HEK293 (cell line): ENCODE results near the gene AGMAT.
A peak's percentile ranks its signal among the peaks of the same experiment; 100 is the strongest.

Source experiments
- CTCF ChIA-PET: fragments of 350-600 bp; formaldehyde crosslinking; extraction: SDS; loops from one replicate; lab custom pipeline; 2021; ENCODE audit warnings: antibody characterized with exemption; lab: Yijun Ruan, JAX
- POLR2A ChIA-PET: fragments of 300-600 bp; formaldehyde crosslinking; extraction: SDS; loops from one replicate; lab custom pipeline; 2020; ENCODE audit warnings: antibody characterized with exemption, inconsistent platforms; lab: Yijun Ruan, JAX
- H3K27ac ChIP-seq: fragments of 200-500 bp; sonication (Bioruptor generic); 2 replicates; pipeline ENCODE4 v1.5.1; 2014; ENCODE audit warnings: low read depth, low read length, control low read depth, inconsistent platforms; ENCODE audit errors: extremely low read depth
- H3K36me3 ChIP-seq, 2 experiments: fragments of 200-500 bp in 1 of 2; sonication (Bioruptor generic) in 1 of 2; 1 replicate in 1 of 2; 2 replicates in 1 of 2; pipeline ENCODE4 v1.5.1; 2014 to 2017; ENCODE audit warnings: inconsistent platforms in 2 of 2, low read length in 2 of 2; ENCODE audit not compliant: control insufficient read depth in 2 of 2, insufficient read depth in 1 of 2
- H3K4me1 ChIP-seq: fragments of 200-500 bp; sonication (Bioruptor generic); 2 replicates; pipeline ENCODE4 v1.5.1; 2014; ENCODE audit warnings: mild to moderate bottlenecking, low read length, inconsistent platforms; ENCODE audit not compliant: control insufficient read depth, insufficient read depth
- H3K4me3 ChIP-seq: 2 replicates; pipeline ENCODE4 v1.5.1; 2011; ENCODE audit warnings: low read depth, mild to moderate bottlenecking, control low read depth, low read length, moderate library complexity
- H3K9me3 ChIP-seq: fragments of 200-500 bp; sonication (Bioruptor generic); 2 replicates; pipeline ENCODE4 v1.5.1; 2014; ENCODE audit warnings: low read depth, low read length, inconsistent platforms; ENCODE audit not compliant: control insufficient read depth, insufficient read depth
- EGR2 ChIP-seq: fragments of 450-650 bp; formaldehyde crosslinking; IDR thresholded peaks from 2 replicates; pipeline ENCODE4 v1.5.1; 2016; ENCODE audit warnings: low read depth, missing biosample characterization, missing genetic modification characterization
- REPIN1 ChIP-seq: fragments of 450-650 bp; formaldehyde crosslinking; IDR thresholded peaks from 2 replicates; pipeline ENCODE4 v1.5.1; 2017; ENCODE audit warnings: missing biosample characterization, missing genetic modification characterization, low read depth
- YY1 ChIP-seq: fragments of 450-650 bp; formaldehyde crosslinking; IDR thresholded peaks from 2 replicates; pipeline ENCODE4 v1.5.1; 2018; ENCODE audit warnings: missing biosample characterization, missing genetic modification characterization
- ZFHX2 ChIP-seq: fragments of 450-650 bp; formaldehyde crosslinking; conservative IDR thresholded peaks from 2 replicates; pipeline ENCODE4 v1.5.1; 2016; ENCODE audit warnings: missing biosample characterization, missing genetic modification characterization
- ZNF16 ChIP-seq: fragments of 450-650 bp; formaldehyde crosslinking; IDR thresholded peaks from 2 replicates; pipeline ENCODE4 v1.5.1; 2016; ENCODE audit warnings: low read depth, missing biosample characterization, missing genetic modification characterization
- ZNF324 ChIP-seq: fragments of 450-650 bp; formaldehyde crosslinking; IDR thresholded peaks from 2 replicates; pipeline ENCODE4 v1.5.1; 2016; ENCODE audit warnings: missing biosample characterization, missing genetic modification characterization
- ZNF48 ChIP-seq: fragments of 450-650 bp; formaldehyde crosslinking; IDR thresholded peaks from 2 replicates; pipeline ENCODE4 v1.5.1; 2016; ENCODE audit warnings: missing biosample characterization, missing genetic modification characterization
- ZNF530 ChIP-seq: fragments of 450-650 bp; formaldehyde crosslinking; IDR thresholded peaks from 2 replicates; pipeline ENCODE4 v1.5.1; 2016; ENCODE audit warnings: low read depth, missing biosample characterization, missing genetic modification characterization
- ZNF561 ChIP-seq: fragments of 450-650 bp; IDR thresholded peaks from 2 replicates; pipeline ENCODE4 v1.5.1; 2018; ENCODE audit warnings: missing biosample characterization, missing genetic modification characterization, borderline replicate concordance
- ZNF596 ChIP-seq: fragments of 450-650 bp; IDR thresholded peaks from 2 replicates; pipeline ENCODE4 v1.5.0; 2018; ENCODE audit warnings: missing biosample characterization, mild to moderate bottlenecking, missing genetic modification characterization, moderate library complexity
- ZNF626 ChIP-seq: fragments of 450-650 bp; sonication (Bioruptor Pico); formaldehyde crosslinking; IDR thresholded peaks from 2 replicates; pipeline ENCODE4 v1.5.1; 2018; ENCODE audit warnings: missing biosample characterization, missing genetic modification characterization, inconsistent platforms
- ZNF654 ChIP-seq: fragments of 450-650 bp; formaldehyde crosslinking; IDR thresholded peaks from 2 replicates; pipeline ENCODE4 v1.5.1; 2016; ENCODE audit warnings: low read depth, missing biosample characterization, missing genetic modification characterization
- ZSCAN30 ChIP-seq: fragments of 450-650 bp; IDR thresholded peaks from 2 replicates; pipeline ENCODE4 v1.5.1; 2018; ENCODE audit warnings: missing biosample characterization, mild to moderate bottlenecking, missing genetic modification characterization, moderate library complexity
- TF ChIP-seq, protein P1 (sequence below): fragments of 450-650 bp; formaldehyde crosslinking; IDR thresholded peaks from 2 replicates; pipeline ENCODE4 v1.5.1; 2016; ENCODE audit warnings: missing biosample characterization, missing genetic modification characterization
- TF ChIP-seq, protein P2 (sequence below): fragments of 450-650 bp; formaldehyde crosslinking; IDR thresholded peaks from 2 replicates; pipeline ENCODE4; 2016; ENCODE audit warnings: missing biosample characterization, missing genetic modification characterization
- TF ChIP-seq, protein P3 (sequence below): fragments of 450-650 bp; formaldehyde crosslinking; IDR thresholded peaks from 2 replicates; pipeline ENCODE4 v1.5.1; 2016; ENCODE audit warnings: missing biosample characterization, missing genetic modification characterization, low read depth
- TF ChIP-seq, protein P4 (sequence below): fragments of 450-650 bp; formaldehyde crosslinking; IDR thresholded peaks from 2 replicates; pipeline ENCODE4 v1.5.1; 2016; ENCODE audit warnings: missing biosample characterization, missing genetic modification characterization

Gene AGMAT

GRCh38 chr1:15583016-15583706 is 1.7 kb downstream of the AGMAT start (continued):
- TF ChIP-seq, protein P1, sequence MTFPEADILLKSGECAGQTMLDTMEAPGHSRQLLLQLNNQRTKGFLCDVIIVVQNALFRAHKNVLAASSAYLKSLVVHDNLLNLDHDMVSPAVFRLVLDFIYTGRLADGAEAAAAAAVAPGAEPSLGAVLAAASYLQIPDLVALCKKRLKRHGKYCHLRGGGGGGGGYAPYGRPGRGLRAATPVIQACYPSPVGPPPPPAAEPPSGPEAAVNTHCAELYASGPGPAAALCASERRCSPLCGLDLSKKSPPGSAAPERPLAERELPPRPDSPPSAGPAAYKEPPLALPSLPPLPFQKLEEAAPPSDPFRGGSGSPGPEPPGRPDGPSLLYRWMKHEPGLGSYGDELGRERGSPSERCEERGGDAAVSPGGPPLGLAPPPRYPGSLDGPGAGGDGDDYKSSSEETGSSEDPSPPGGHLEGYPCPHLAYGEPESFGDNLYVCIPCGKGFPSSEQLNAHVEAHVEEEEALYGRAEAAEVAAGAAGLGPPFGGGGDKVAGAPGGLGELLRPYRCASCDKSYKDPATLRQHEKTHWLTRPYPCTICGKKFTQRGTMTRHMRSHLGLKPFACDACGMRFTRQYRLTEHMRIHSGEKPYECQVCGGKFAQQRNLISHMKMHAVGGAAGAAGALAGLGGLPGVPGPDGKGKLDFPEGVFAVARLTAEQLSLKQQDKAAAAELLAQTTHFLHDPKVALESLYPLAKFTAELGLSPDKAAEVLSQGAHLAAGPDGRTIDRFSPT (tag by site-specific recombination): no peak
- TF ChIP-seq ZNF626 (tag by site-specific recombination) (no peak), ZSCAN30 (tag by site-specific recombination) (no peak), ZNF654 (tag by site-specific recombination) (no peak), ZNF596 (tag by site-specific recombination) (no peak)

DNA sequence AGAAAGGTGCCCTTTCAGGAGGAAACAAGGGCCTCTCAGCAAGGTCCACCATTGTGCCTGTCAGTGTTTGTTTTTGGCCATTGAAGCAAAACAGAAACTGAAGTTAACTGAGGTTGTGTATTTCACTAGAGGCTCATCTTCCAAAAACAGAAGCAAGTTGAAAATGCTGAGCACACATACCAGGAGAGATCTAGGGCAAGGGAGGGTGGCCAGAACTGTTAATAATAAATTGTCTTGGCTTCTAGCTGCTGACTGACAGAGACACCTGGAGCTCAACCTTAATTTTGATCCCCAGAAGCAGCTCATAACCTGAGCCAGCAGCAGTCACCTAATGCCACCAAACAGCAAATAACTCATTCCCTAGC is 5.2 kb downstream of the AGMAT start:
- no peak overlapping the region for H3K27ac ChIP-seq

GRCh38 chr1:15578921-15579682 is 5.7 kb downstream of the AGMAT start:
- ChIA-PET CTCF (no interaction called here), POLR2A (interaction anchor here (0.6 kb wide), 1 partner anchor 24 kb away, joined by 3 read pairs; no protein-coding TSS in a partner anchor)
- no peaks in the 10 kb centered on the region for H3K9me3 ChIP-seq
- no peak overlapping the region for H3K4me3 ChIP-seq
- H3K27ac ChIP-seq: no peak overlapping the region
- TF ChIP-seq YY1 (tag by site-specific recombination) (no peak), EGR2 (0 out of 2 replicates have a peak, but pooled peaks have one; percentile 32), ZFHX2 (peak; percentile 66)
- peaks cover 0 to 6% of the 10 kb centered on the region in 2 experiments; a peak in 2 of 3 replicates for H3K36me3 ChIP-seq
- no peaks in the 10 kb centered on the region for H3K4me1 ChIP-seq

More for the DNA sequence above, 5.2 kb downstream of the AGMAT start:
- Histone ChIP-seq H3K4me3 (no peak overlapping the region), H3K4me1 (no peaks in the 10 kb centered on the region), H3K36me3 (peaks cover 0 to 4% of the 10 kb centered on the region in 2 experiments; a peak in 2 of 3 replicates), H3K9me3 (no peaks in the 10 kb centered on the region)
- ChIA-PET CTCF (interaction anchor here (1.2 kb wide), 1 partner anchor 43 kb away, joined by 4 read pairs; no protein-coding TSS in a partner anchor), POLR2A (interaction anchor here (0.6 kb wide), 1 partner anchor 24 kb away, joined by 3 read pairs; no protein-coding TSS in a partner anchor)
- TF ChIP-seq ZNF48 (tag by site-specific recombination) (no peak), ZNF530 (tag by site-specific recombination) (no peak), REPIN1 (tag by site-specific recombination) (no peak), ZNF324 (tag by site-specific recombination) (no peak), ZNF561 (tag by site-specific recombination) (no peak), ZNF16 (no peak)
- TF ChIP-seq, protein P2, sequence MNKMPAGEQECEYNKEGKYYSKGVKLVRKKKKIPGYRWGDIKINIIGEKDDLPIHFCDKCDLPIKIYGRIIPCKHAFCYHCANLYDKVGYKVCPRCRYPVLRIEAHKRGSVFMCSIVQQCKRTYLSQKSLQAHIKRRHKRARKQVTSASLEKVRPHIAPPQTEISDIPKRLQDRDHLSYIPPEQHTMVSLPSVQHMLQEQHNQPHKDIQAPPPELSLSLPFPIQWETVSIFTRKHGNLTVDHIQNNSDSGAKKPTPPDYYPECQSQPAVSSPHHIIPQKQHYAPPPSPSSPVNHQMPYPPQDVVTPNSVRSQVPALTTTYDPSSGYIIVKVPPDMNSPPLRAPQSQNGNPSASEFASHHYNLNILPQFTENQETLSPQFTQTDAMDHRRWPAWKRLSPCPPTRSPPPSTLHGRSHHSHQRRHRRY (tag by site-specific recombination): no peak
- TF ChIP-seq, protein P3, sequence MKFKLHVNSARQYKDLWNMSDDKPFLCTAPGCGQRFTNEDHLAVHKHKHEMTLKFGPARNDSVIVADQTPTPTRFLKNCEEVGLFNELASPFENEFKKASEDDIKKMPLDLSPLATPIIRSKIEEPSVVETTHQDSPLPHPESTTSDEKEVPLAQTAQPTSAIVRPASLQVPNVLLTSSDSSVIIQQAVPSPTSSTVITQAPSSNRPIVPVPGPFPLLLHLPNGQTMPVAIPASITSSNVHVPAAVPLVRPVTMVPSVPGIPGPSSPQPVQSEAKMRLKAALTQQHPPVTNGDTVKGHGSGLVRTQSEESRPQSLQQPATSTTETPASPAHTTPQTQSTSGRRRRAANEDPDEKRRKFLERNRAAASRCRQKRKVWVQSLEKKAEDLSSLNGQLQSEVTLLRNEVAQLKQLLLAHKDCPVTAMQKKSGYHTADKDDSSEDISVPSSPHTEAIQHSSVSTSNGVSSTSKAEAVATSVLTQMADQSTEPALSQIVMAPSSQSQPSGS (tag by site-specific recombination): no peak
- TF ChIP-seq, protein P4, sequence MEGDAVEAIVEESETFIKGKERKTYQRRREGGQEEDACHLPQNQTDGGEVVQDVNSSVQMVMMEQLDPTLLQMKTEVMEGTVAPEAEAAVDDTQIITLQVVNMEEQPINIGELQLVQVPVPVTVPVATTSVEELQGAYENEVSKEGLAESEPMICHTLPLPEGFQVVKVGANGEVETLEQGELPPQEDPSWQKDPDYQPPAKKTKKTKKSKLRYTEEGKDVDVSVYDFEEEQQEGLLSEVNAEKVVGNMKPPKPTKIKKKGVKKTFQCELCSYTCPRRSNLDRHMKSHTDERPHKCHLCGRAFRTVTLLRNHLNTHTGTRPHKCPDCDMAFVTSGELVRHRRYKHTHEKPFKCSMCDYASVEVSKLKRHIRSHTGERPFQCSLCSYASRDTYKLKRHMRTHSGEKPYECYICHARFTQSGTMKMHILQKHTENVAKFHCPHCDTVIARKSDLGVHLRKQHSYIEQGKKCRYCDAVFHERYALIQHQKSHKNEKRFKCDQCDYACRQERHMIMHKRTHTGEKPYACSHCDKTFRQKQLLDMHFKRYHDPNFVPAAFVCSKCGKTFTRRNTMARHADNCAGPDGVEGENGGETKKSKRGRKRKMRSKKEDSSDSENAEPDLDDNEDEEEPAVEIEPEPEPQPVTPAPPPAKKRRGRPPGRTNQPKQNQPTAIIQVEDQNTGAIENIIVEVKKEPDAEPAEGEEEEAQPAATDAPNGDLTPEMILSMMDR: no peak
- TF ChIP-seq, all 188 proteins: peak for 0
